BE2C (cell line): ENCODE results near the gene PNKP.

Source experiments
- DNase-seq: peaks from one replicate; pipeline ENCODE4 v3.0.0-alpha.2; 2020
- H3K27me3 ChIP-seq: fragments of 250-450 bp; sonication (Bioruptor Pico); 2 replicates; pipeline ENCODE4 v1.5.1; 2020; ENCODE audit warnings: mild to moderate bottlenecking
- H3K36me3 ChIP-seq: fragments of 250-450 bp; sonication (Bioruptor Pico); 2 replicates; pipeline ENCODE4 v1.5.1; 2020; ENCODE audit warnings: mild to moderate bottlenecking
- H3K4me1 ChIP-seq: fragments of 250-450 bp; sonication (Bioruptor Pico); 2 replicates; pipeline ENCODE4 v1.5.1; 2020
- H3K4me3 ChIP-seq: 2 replicates; pipeline ENCODE4 v1.5.1; 2011; ENCODE audit warnings: low read depth, low read length
- H3K9me3 ChIP-seq: fragments of 250-450 bp; sonication (Bioruptor Pico); 2 replicates; pipeline ENCODE4 v1.5.1; 2020
- CTCF ChIP-seq: IDR thresholded peaks from 2 replicates; pipeline ENCODE4 v1.5.1; 2012; ENCODE audit warnings: mild to moderate bottlenecking, low read depth, low read length

Gene PNKP

GRCh38 chr19:49818649-49819370 lies 48.6 kb downstream of the PNKP start:
- no peak for DNase-seq
- Histone ChIP-seq H3K27me3 (no peaks in the 10 kb centered on the region), H3K36me3 (peaks cover 5% of the 10 kb centered on the region), H3K9me3 (no peaks in the 10 kb centered on the region), H3K4me1 (no peaks in the 10 kb centered on the region; the same call in 1 of the 2 replicates), H3K4me3 (peak overlapping the region; percentile 97)
- TF ChIP-seq CTCF: no peak

GRCh38 chr19:49817964-49818648 lies 49.3 kb downstream of the PNKP start, which contains the start of gene MED25:
Gene MED25, plus strand, starts transcription at chr19:49818289. Its CDS starts 53 bp downstream, at chr19:49818342.
- Histone ChIP-seq H3K27me3 (no peaks in the 10 kb centered on the region), H3K4me1 (no peaks in the 10 kb centered on the region; the same call in 1 of the 2 replicates), H3K4me3 (peak within 1 kb of the TSS; percentile 97), H3K36me3 (peaks cover 5% of the 10 kb centered on the region), H3K9me3 (no peaks in the 10 kb centered on the region)
- no peak for TF ChIP-seq CTCF
- peak; percentile 92 for DNase-seq

GRCh38 chr19:49816590-49816989 lies 50.8 kb downstream of the PNKP start:
- DNase-seq: no peak
- Histone ChIP-seq H3K36me3 (peaks cover 5% of the 10 kb centered on the region), H3K9me3 (no peaks in the 10 kb centered on the region), H3K4me1 (no peaks in the 10 kb centered on the region; the same call in 1 of the 2 replicates), H3K27me3 (no peaks in the 10 kb centered on the region), H3K4me3 (no peak overlapping the region)
- TF ChIP-seq CTCF: no peak

- peak overlapping the region; percentile 75 for H3K4me3 ChIP-seq
- no peak for DNase-seq
Observed at GRCh38 chr19:49814010-49814409, 53.4 kb downstream of the PNKP start.

GRCh38 chr19:49812997-49813861 lies 54.1 kb downstream of the PNKP start, which contains the start of gene FUZ:
Gene FUZ, minus strand, starts transcription at chr19:49813292. Its CDS starts 186 bp downstream, at chr19:49813106.
- Histone ChIP-seq H3K36me3 (no peaks in the 10 kb centered on the region), H3K9me3 (no peaks in the 10 kb centered on the region), H3K4me1 (peaks cover 8% of the 10 kb centered on the region), H3K27me3 (no peaks in the 10 kb centered on the region), H3K4me3 (peak within 1 kb of the TSS; percentile 75)
- TF ChIP-seq CTCF: peak; percentile 53
- DNase-seq: peak; percentile 96

More at GRCh38 chr19:49814010-49814409, 53.4 kb downstream of the PNKP start:
- no peaks in the 10 kb centered on the region for H3K9me3 ChIP-seq
- no peak for TF ChIP-seq CTCF
- H3K27me3 ChIP-seq: no peaks in the 10 kb centered on the region
- no peaks in the 10 kb centered on the region for H3K36me3 ChIP-seq
- peaks cover 5% of the 10 kb centered on the region; the same call in 1 of the 2 replicates for H3K4me1 ChIP-seq
